Mucosa of rectum (tissue), 2 donors: ENCODE results near the gene PLEKHB1.

Source experiments
- H3K27ac ChIP-seq, 2 donors: one replicate each; pipeline ENCODE4 v1.7.0; 2013; ENCODE audit warnings: inconsistent platforms in 2 of 2, low read depth in 2 of 2, low read length in 2 of 2
- H3K27me3 ChIP-seq, 2 donors: one replicate each; pipeline ENCODE4 v1.7.0; 2013; ENCODE audit warnings: low read length in 2 of 2; ENCODE audit not compliant: control insufficient read depth in 2 of 2, insufficient read depth in 2 of 2
- H3K36me3 ChIP-seq, 2 donors: one replicate each; pipeline ENCODE4 v1.7.0; 2013; ENCODE audit warnings: low read length in 2 of 2; ENCODE audit not compliant: control insufficient read depth in 2 of 2, insufficient read depth in 2 of 2
- H3K4me1 ChIP-seq, 2 donors: one replicate each; pipeline ENCODE4 v1.7.0; 2013; ENCODE audit warnings: low read length in 2 of 2, mild to moderate bottlenecking in 1 of 2; ENCODE audit not compliant: control insufficient read depth in 2 of 2, insufficient read depth in 2 of 2
- H3K4me3 ChIP-seq, 2 donors: one replicate each; pipeline ENCODE4 v1.7.0; 2013; ENCODE audit warnings: low read length in 2 of 2
- H3K9ac ChIP-seq, 2 donors: one replicate each; pipeline ENCODE4 v1.7.0; 2013; ENCODE audit warnings: low read length in 2 of 2, low read depth in 1 of 2, mild to moderate bottlenecking in 1 of 2
- H3K9me3 ChIP-seq, 2 donors: one replicate each; pipeline ENCODE4 v1.7.0; 2013; ENCODE audit warnings: low read length in 2 of 2; ENCODE audit not compliant: control insufficient read depth in 2 of 2
- donor health status: healthy.
- donor health status: Normal muscosa, but diverticular disease.

PLEKHB1 gene

GRCh38 chr11:73648121-73648520 lies 1.7 kb downstream of the PLEKHB1 start:
- peak overlapping the region in 1 of 2 donors; percentile 74 for H3K4me3 ChIP-seq
- H3K36me3 ChIP-seq: no peaks in the 10 kb centered on the region
- no peaks in the 10 kb centered on the region for H3K9me3 ChIP-seq
- peak overlapping the region in 1 of 2 donors; percentile 32 for H3K9ac ChIP-seq
- H3K27me3 ChIP-seq: no peaks in the 10 kb centered on the region
- H3K27ac ChIP-seq: no peak overlapping the region
- H3K4me1 ChIP-seq: peaks cover 5 to 10% of the 10 kb centered on the region in 2 donors

- Histone ChIP-seq H3K36me3 (no peaks in the 10 kb centered on the region), H3K4me1 (peaks cover 5 to 10% of the 10 kb centered on the region in 2 donors), H3K27me3 (no peaks in the 10 kb centered on the region), H3K4me3 (no peak overlapping the region), H3K27ac (no peak overlapping the region), H3K9me3 (no peaks in the 10 kb centered on the region), H3K9ac (no peak overlapping the region)
These were observed 2.2 kb downstream of the PLEKHB1 start for GRCh38 chr11:73648571-73649046.

- Histone ChIP-seq H3K27ac (no peak overlapping the region), H3K9me3 (no peaks in the 10 kb centered on the region), H3K4me1 (peaks cover 5 to 10% of the 10 kb centered on the region in 2 donors), H3K27me3 (no peaks in the 10 kb centered on the region), H3K4me3 (no peak overlapping the region), H3K36me3 (no peaks in the 10 kb centered on the region), H3K9ac (no peak overlapping the region)
These were observed 2.8 kb downstream of the PLEKHB1 start for GRCh38 chr11:73649206-73649605.

GRCh38 chr11:73650400-73650799 lies 4.0 kb downstream of the PLEKHB1 start:
- H3K9ac ChIP-seq: no peak overlapping the region

GRCh38 chr11:73651252-73651651 lies 4.9 kb downstream of the PLEKHB1 start:
- Histone ChIP-seq H3K27me3 (no peaks in the 10 kb centered on the region), H3K36me3 (no peaks in the 10 kb centered on the region), H3K4me1 (peaks cover 5 to 10% of the 10 kb centered on the region in 2 donors), H3K4me3 (no peak overlapping the region), H3K27ac (no peak overlapping the region), H3K9me3 (no peaks in the 10 kb centered on the region), H3K9ac (no peak overlapping the region)

More at GRCh38 chr11:73650400-73650799, 4.0 kb downstream of the PLEKHB1 start:
- H3K4me3 ChIP-seq: no peak overlapping the region
- H3K4me1 ChIP-seq: peaks cover 5 to 10% of the 10 kb centered on the region in 2 donors
- no peaks in the 10 kb centered on the region for H3K36me3 ChIP-seq
- H3K27ac ChIP-seq: no peak overlapping the region
- H3K9me3 ChIP-seq: no peaks in the 10 kb centered on the region
- no peaks in the 10 kb centered on the region for H3K27me3 ChIP-seq

- Histone ChIP-seq H3K9me3 (no peaks in the 10 kb centered on the region), H3K36me3 (no peaks in the 10 kb centered on the region), H3K4me1 (peaks cover 5 to 10% of the 10 kb centered on the region in 2 donors), H3K9ac (no peak overlapping the region), H3K27me3 (no peaks in the 10 kb centered on the region), H3K27ac (no peak overlapping the region), H3K4me3 (no peak overlapping the region)
These were observed 5.3 kb downstream of the PLEKHB1 start for GRCh38 chr11:73651661-73652045.

- H3K9ac ChIP-seq: no peak overlapping the region
- peaks cover 5 to 10% of the 10 kb centered on the region in 2 donors for H3K4me1 ChIP-seq
- H3K4me3 ChIP-seq: no peak overlapping the region
- H3K36me3 ChIP-seq: no peaks in the 10 kb centered on the region
- H3K27ac ChIP-seq: no peak overlapping the region
- H3K9me3 ChIP-seq: no peaks in the 10 kb centered on the region
- no peaks in the 10 kb centered on the region for H3K27me3 ChIP-seq
These were observed 5.8 kb downstream of the PLEKHB1 start for GRCh38 chr11:73652046-73652730.

- Histone ChIP-seq H3K36me3 (no peaks in the 10 kb centered on the region), H3K27ac (no peak overlapping the region), H3K9me3 (no peaks in the 10 kb centered on the region), H3K4me3 (no peak overlapping the region), H3K4me1 (peaks cover 1 to 5% of the 10 kb centered on the region in 2 donors), H3K27me3 (no peaks in the 10 kb centered on the region), H3K9ac (no peak overlapping the region)
These were observed 6.6 kb downstream of the PLEKHB1 start for GRCh38 chr11:73652856-73653559.

GRCh38 chr11:73653996-73654395 lies 7.6 kb downstream of the PLEKHB1 start:
- no peak overlapping the region for H3K9ac ChIP-seq

GRCh38 chr11:73654482-73655021 lies 8.2 kb downstream of the PLEKHB1 start:
- no peaks in the 10 kb centered on the region for H3K36me3 ChIP-seq
- peaks cover 0 to 5% of the 10 kb centered on the region in 2 donors for H3K4me1 ChIP-seq
- H3K27ac ChIP-seq: no peak overlapping the region
- no peak overlapping the region for H3K9ac ChIP-seq
- H3K9me3 ChIP-seq: no peaks in the 10 kb centered on the region
- H3K4me3 ChIP-seq: no peak overlapping the region
- H3K27me3 ChIP-seq: no peaks in the 10 kb centered on the region

More at GRCh38 chr11:73653996-73654395, 7.6 kb downstream of the PLEKHB1 start:
- Histone ChIP-seq H3K4me3 (no peak overlapping the region), H3K9me3 (no peaks in the 10 kb centered on the region), H3K36me3 (no peaks in the 10 kb centered on the region), H3K27me3 (no peaks in the 10 kb centered on the region), H3K4me1 (peaks cover 0 to 5% of the 10 kb centered on the region in 2 donors), H3K27ac (no peak overlapping the region)
